Anterior cingulate cortex (tissue), 58 donors: Measurements from ENCODE around the gene BCL7A.
A peak's percentile ranks its signal among the peaks of the same experiment; 100 is the strongest.
"Not testable (repeated sequence)": the region's sequence is repeated elsewhere in the genome, so short reads cannot be mapped to it uniquely, and the experiment has no call there.

Experiments used
- DNase-seq, 58 donors: peaks; one replicate each; lab custom pipeline; 2025; lab: John Stamatoyannopoulos, UW

BCL7A gene

GRCh38 chr12:122050706-122051105 lies 29.0 kb downstream of the BCL7A start:
- no peak for DNase-seq

GRCh38 chr12:122051231-122051876 lies 29.7 kb downstream of the BCL7A start:
- DNase-seq = peak in 1 of 58 donors; percentile 13

GRCh38 chr12:122052285-122052684 lies 30.6 kb downstream of the BCL7A start:
- no peak for DNase-seq

- no peak for DNase-seq
Measured at GRCh38 chr12:122054842-122055520, 33.3 kb downstream of the BCL7A start.

GRCh38 chr12:122056406-122056805 lies 34.7 kb downstream of the BCL7A start:
- DNase-seq = not testable (repeated sequence)

- no peak for DNase-seq
Measured at GRCh38 chr12:122057007-122057735, 35.5 kb downstream of the BCL7A start.

GRCh38 chr12:122057769-122058168 lies 36.1 kb downstream of the BCL7A start:
- DNase-seq = no peak

- no peak for DNase-seq
Measured at GRCh38 chr12:122058549-122059149, 37.0 kb downstream of the BCL7A start.

GRCh38 chr12:122059203-122059960 lies 37.7 kb downstream of the BCL7A start:
- no peak for DNase-seq

- no peak for DNase-seq
Measured at GRCh38 chr12:122060081-122060501, 38.4 kb downstream of the BCL7A start.

- no peak for DNase-seq
Measured at GRCh38 chr12:122061253-122061652, 39.6 kb downstream of the BCL7A start.

- DNase-seq = peak in 26 of 58 donors; percentile 10 to 59 (median 20)
Measured at GRCh38 chr12:122062832-122063693, 41.4 kb downstream of the BCL7A start.

GRCh38 chr12:122063694-122064024 lies 42.0 kb downstream of the BCL7A start:
- DNase-seq = peak in 9 of 58 donors; percentile 11 to 59 (median 33)

GRCh38 chr12:122064025-122064777 lies 42.5 kb downstream of the BCL7A start:
- peak in 52 of 58 donors; percentile 11 to 83 (median 61) for DNase-seq

GRCh38 chr12:122064780-122065588 lies 43.3 kb downstream of the BCL7A start:
- no peak for DNase-seq

GRCh38 chr12:122067548-122067947 lies 45.9 kb downstream of the BCL7A start:
- DNase-seq = no peak

- no peak for DNase-seq
Measured at GRCh38 chr12:122067966-122068365, 46.3 kb downstream of the BCL7A start.
